Cardiac fibroblast (primary cell): ENCODE measurements around the gene PEX11G.
"Not testable (repeated sequence)": the region's sequence is repeated elsewhere in the genome, so short reads cannot be mapped to it uniquely, and the experiment has no call there.

ENCODE experiments used
- DNase-seq, 2 donors: peaks; one replicate each; pipeline versions ENCODE4 v3.0.0 to v3.0.0-alpha.2; 2010; ENCODE audit warnings: low read depth in 2 of 2
- H3K4me3 ChIP-seq, 2 donors: replicated peaks in 1 of 2; 1 replicate in 1 of 2; 2 replicates in 1 of 2; pipeline ENCODE4 v1.5.1; 2011; ENCODE audit warnings: low read depth in 2 of 2, low read length in 2 of 2, mild to moderate bottlenecking in 2 of 2, moderate library complexity in 1 of 2
- TF ChIP-seq, protein P1 (sequence below): IDR thresholded peaks from one replicate; pipeline ENCODE4 v1.5.1; 2011; ENCODE audit warnings: low read depth, mild to moderate bottlenecking, low read length, inconsistent platforms

Gene PEX11G

DNA sequence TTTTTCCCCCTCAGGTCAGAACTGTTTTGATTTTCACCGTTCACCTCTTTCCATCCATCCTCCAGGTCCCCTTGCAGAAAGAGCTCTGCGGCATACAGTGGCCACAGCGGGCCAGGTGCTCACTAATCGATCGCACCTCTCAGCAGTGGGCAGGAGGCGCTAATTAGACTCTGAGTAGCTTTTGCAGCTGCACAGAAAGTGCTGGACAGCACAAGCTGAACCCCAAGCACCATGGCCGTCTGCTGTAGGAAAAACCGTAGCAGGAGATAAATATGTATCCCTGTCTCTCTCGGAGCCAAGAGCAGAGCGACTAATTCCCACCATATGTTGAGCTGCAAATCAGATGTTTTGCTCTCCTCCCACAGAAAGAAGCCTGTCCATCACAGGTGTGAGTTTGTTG lies 54.4 kb downstream of the PEX11G start:
- H3K4me3 ChIP-seq: no peak overlapping the region
- no peak for DNase-seq
- TF ChIP-seq, protein P1, sequence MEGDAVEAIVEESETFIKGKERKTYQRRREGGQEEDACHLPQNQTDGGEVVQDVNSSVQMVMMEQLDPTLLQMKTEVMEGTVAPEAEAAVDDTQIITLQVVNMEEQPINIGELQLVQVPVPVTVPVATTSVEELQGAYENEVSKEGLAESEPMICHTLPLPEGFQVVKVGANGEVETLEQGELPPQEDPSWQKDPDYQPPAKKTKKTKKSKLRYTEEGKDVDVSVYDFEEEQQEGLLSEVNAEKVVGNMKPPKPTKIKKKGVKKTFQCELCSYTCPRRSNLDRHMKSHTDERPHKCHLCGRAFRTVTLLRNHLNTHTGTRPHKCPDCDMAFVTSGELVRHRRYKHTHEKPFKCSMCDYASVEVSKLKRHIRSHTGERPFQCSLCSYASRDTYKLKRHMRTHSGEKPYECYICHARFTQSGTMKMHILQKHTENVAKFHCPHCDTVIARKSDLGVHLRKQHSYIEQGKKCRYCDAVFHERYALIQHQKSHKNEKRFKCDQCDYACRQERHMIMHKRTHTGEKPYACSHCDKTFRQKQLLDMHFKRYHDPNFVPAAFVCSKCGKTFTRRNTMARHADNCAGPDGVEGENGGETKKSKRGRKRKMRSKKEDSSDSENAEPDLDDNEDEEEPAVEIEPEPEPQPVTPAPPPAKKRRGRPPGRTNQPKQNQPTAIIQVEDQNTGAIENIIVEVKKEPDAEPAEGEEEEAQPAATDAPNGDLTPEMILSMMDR: no peak

DNA sequence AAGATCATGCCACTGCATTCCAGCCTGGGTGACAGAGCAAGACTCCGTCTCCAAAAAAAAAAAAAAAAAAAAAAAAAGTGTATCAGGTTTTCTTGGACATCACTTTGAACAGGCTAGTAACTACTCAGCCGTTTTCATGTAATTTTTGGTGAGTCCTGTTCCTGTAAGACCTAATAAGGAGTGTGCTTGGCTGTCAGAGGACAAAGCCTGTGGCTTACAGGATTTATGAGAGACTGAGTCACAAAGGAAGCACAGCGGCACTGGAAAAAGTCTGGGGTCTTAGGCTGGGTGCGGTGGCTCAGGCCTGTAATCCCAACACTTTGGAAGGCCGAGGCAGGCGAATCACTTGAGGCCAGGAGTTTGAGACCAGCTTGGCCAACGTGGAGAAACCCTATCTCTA lies 55.4 kb downstream of the PEX11G start:
- H3K4me3 ChIP-seq: not testable (repeated sequence)
- DNase-seq: peak in 1 of 2 donors; percentile 21

GRCh38 chr19:7429638-7430282 lies 59.1 kb downstream of the PEX11G start:
- no peak for DNase-seq
- TF ChIP-seq, protein P1: no peak
- H3K4me3 ChIP-seq: no peak overlapping the region

GRCh38 chr19:7428651-7429113 lies 60.2 kb downstream of the PEX11G start:
- DNase-seq: no peak

GRCh38 chr19:7427944-7428343 lies 60.9 kb downstream of the PEX11G start:
- H3K4me3 ChIP-seq: no peak overlapping the region
- TF ChIP-seq, protein P1: no peak
- DNase-seq: no peak

More at GRCh38 chr19:7428651-7429113, 60.2 kb downstream of the PEX11G start:
- no peak overlapping the region for H3K4me3 ChIP-seq
- TF ChIP-seq, protein P1: no peak

- no peak overlapping the region for H3K4me3 ChIP-seq
- no peak for DNase-seq
- TF ChIP-seq, protein P1: no peak
Measured at GRCh38 chr19:7426986-7427385, 61.8 kb downstream of the PEX11G start.
